Uterus (tissue), 2 donors: ENCODE measurements around the gene COX10.

Experiments
- POLR2A ChIP-seq, 2 donors: fragments of 450-650 bp; IDR thresholded peaks; one replicate each; pipeline ENCODE4 v1.6.1; 2016; ENCODE audit warnings: antibody characterized with exemption in 2 of 2, mild to moderate bottlenecking in 1 of 2, moderate library complexity in 1 of 2
- TF ChIP-seq, protein P1 (sequence below), 4 experiments: fragments of 200-600 bp in 2 of 4; fragments of 450-650 bp in 2 of 4; sonication (generic) in 2 of 4; IDR thresholded peaks; one replicate each; pipeline ENCODE4 v1.5.1; 2016 to 2019; ENCODE audit warnings: antibody characterized with exemption in 4 of 4, mild to moderate bottlenecking in 2 of 4, moderate library complexity in 1 of 4

DNA sequence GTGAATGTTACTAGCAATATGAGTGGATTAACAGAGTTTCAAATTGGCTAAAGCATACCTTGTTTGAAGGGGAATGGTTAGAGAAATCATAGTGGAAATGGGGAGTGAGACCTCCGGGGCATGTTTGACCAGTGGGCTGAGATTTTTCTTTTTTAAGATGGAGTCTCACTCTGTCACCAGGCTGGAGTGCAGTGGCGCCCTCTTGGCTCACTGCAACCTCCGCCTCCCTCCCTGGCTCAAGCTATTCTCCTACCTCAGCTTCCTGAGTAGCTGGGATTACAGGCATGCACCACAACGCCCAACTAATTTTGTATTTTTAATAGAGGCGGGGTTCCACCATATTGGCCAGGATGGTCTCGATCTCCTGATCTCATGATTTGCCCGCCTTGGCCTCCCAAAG is 157.7 kb downstream of the COX10 start:
- TF ChIP-seq POLR2A (IDR thresholded peaks at IDR 0.05) = no peak
- TF ChIP-seq, protein P1, sequence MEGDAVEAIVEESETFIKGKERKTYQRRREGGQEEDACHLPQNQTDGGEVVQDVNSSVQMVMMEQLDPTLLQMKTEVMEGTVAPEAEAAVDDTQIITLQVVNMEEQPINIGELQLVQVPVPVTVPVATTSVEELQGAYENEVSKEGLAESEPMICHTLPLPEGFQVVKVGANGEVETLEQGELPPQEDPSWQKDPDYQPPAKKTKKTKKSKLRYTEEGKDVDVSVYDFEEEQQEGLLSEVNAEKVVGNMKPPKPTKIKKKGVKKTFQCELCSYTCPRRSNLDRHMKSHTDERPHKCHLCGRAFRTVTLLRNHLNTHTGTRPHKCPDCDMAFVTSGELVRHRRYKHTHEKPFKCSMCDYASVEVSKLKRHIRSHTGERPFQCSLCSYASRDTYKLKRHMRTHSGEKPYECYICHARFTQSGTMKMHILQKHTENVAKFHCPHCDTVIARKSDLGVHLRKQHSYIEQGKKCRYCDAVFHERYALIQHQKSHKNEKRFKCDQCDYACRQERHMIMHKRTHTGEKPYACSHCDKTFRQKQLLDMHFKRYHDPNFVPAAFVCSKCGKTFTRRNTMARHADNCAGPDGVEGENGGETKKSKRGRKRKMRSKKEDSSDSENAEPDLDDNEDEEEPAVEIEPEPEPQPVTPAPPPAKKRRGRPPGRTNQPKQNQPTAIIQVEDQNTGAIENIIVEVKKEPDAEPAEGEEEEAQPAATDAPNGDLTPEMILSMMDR (IDR thresholded peaks at IDR 0.05) = no peak
